ENCODE data around the gene KAT6B.

The KAT6B gene

GRCh38 chr10:75013522-75013921 lies 187.1 kb downstream of the KAT6B start:
- no peak for DNase-seq (ENCODE audit: low read depth in 2 of 2)

DNA sequence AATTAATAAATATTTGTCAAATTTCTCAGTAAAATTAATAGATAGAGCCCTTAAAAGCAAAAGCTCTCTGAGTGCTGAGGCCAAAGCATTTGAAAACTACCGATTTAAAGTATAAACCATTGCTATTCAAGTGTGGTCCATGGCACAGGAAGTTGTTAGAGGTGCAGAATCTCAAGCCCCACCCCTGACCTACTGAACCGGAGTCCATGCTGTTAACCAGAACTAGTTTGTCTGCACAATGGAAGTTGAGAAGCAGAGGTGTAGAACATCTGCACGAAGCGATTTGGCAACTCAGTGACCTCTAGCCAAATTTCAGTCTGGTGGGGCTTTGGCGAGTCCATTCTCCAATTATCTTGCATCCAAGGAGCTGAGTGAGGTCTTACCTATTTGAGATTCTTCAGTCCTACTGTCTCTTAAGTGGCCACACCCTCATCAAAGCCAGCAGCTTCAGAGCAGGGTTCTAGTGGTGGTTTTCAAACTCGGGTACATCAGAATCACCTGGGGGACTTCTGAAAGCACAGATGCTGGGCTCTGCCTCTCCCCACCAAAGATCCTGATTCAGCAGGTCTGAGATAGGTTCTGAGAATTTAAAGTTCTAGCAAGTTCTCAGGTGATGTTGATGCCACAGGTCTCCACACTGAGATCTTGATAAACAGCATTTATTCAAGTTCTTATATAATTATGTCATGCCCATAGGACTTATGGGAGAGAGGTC lies 188.3 kb downstream of the KAT6B start:
- no peak for DNase-seq (ENCODE audit: low read depth in 2 of 2)

GRCh38 chr10:75015442-75015841 lies 189.0 kb downstream of the KAT6B start:
- no peak for DNase-seq (ENCODE audit: low read depth in 2 of 2)

DNA sequence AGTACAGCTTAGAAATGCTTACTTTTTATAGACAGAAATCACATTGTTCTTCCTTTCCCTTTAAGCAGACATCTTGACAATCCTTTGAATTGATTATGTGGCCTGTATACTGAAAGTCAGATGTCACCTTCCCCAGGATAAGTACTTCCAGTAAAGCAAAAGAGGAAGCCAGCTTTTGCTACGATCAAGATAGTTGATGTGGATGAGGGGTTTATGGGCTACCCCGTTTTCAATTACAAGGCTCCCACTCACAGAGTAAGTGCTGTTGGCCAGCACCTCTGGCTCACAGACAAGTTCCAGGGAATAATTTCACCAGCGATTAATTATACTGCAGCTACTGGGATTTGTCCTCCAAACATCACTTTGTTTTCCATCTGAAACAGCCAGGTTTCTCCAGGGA lies 189.9 kb downstream of the KAT6B start:
- DNase-seq (ENCODE audit: low read depth in 2 of 2), result no peak

DNA sequence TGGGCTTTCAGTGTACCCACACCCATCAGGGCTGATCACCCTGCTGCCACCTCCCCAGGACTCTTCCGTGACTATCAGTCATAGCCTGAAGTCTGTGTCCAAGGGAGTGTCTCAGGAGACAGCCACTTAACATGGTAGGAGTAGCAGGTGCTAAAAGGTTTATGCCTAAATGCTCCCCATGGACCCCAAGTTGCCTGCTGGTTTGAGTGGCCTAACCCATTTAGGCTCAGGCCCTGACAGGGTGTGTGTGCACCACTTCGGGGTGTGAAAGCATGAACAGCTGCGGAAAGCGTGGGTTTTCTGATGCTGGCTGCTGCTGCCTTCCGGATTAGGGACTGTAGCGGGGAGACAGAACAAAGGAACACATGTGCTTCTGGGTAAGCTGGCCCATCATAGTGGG lies 191.9 kb downstream of the KAT6B start:
- no peak for DNase-seq (ENCODE audit: low read depth in 2 of 2)

- no peak for DNase-seq (ENCODE audit: low read depth in 2 of 2)
Measured at GRCh38 chr10:75018686-75019307, 192.4 kb downstream of the KAT6B start.

- no peak for DNase-seq (ENCODE audit: low read depth in 2 of 2)
Measured at GRCh38 chr10:75019370-75019769, 193.0 kb downstream of the KAT6B start.

GRCh38 chr10:75020168-75020567 lies 193.8 kb downstream of the KAT6B start:
- no peak for DNase-seq (ENCODE audit: low read depth in 2 of 2)

GRCh38 chr10:75021379-75022249 lies 195.2 kb downstream of the KAT6B start:
- DNase-seq (ENCODE audit: low read depth in 2 of 2), result no peak

DNA sequence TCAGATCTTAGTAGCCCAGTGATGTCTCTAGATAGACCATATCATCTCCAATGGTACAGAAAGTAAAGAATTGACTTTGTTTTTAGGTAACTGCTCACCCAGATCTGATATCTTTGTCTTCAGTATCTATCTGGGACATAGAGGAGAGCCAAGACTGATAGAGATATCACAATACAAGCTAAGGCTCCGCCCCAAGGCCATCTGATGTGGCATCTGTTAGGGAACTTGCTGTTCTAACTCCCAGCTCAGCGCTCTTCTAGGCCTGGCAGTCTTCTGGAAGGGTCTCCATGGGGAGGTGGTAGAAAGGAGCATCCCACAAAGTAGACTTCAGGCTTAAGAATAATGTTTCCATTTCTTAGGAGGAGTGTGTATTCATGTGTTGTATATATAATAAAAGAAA lies 196.7 kb downstream of the KAT6B start:
- no peak for DNase-seq (ENCODE audit: low read depth in 2 of 2)

DNA sequence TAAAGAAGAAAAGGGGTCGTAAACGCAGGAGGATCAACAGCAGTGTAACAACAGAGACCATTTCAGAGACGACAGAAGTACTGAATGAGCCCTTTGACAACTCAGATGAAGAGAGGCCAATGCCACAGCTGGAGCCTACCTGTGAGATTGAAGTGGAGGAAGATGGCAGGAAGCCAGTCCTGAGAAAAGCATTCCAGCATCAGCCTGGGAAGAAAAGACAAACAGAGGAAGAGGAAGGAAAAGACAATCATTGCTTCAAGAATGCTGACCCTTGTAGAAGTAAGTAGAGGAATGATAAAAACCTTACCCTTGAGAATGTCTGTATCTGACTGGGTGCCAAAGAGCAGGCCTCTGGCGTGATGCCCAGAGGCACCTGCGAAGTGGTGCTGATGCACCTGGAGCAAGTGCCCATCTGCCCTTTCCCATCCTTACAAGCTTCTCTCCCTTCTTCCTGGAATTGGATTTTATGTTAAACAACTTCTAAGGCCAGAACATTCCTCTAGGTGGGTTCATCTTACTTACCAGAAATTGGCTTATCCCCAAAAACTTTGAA lies 198.6 kb downstream of the KAT6B start:
- no peak for DNase-seq (ENCODE audit: low read depth in 2 of 2)

DNA sequence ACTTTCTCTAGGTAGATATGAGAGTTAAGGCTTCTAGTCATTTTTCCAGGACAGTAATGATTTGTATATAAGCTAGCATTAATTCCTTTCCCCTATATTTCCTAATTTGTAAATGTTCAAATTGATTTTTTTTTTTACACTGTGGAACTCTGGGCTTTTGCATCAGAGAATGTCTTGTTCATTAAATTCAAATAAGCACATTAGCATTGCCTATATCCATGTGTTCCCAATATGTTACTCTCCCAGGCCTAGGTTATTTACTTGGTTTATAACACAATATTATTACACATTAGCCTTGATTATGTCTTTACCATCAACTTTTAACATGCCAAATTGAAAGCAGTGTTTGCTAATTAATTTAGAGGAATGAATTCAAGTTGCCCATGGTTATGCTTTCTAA lies 201.6 kb downstream of the KAT6B start:
- DNase-seq (ENCODE audit: low read depth in 2 of 2), result no peak

- no peak for DNase-seq (ENCODE audit: low read depth in 2 of 2)
Measured at GRCh38 chr10:75028748-75029147, 202.3 kb downstream of the KAT6B start.

DNA sequence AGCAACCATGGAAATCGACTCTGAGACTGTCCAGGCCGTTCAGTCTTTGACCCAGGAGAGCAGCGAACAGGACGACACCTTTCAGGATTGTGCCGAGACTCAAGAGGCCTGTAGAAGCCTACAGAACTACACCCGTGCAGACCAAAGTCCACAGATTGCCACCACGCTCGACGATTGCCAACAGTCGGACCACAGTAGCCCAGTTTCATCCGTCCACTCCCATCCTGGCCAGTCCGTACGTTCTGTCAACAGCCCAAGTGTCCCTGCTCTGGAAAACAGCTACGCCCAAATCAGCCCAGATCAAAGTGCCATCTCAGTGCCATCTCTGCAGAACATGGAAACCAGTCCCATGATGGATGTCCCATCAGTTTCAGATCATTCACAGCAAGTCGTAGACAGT lies 203.0 kb downstream of the KAT6B start:
- DNase-seq (ENCODE audit: low read depth in 2 of 2), result no peak

DNA sequence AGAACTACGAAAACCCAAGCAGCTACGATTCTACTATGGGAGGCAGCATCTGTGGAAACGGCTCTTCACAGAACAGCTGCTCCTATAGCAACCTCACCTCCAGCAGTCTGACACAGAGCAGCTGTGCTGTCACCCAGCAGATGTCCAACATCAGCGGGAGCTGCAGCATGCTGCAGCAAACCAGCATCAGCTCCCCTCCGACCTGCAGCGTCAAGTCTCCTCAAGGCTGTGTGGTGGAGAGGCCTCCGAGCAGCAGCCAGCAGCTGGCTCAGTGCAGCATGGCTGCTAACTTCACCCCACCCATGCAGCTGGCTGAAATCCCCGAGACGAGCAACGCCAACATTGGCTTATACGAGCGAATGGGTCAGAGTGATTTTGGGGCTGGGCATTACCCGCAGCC lies 203.5 kb downstream of the KAT6B start:
- DNase-seq (ENCODE audit: low read depth in 2 of 2), result no peak

DNA sequence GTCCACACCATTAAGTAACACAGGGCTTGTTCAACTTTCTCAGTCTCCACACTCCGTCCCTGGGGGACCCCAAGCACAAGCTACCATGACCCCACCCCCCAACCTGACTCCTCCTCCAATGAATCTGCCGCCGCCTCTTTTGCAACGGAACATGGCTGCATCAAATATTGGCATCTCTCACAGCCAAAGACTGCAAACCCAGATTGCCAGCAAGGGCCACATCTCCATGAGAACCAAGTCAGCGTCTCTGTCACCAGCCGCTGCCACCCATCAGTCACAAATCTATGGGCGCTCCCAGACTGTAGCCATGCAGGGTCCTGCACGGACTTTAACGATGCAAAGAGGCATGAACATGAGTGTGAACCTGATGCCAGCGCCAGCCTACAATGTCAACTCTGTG lies 204.0 kb downstream of the KAT6B start:
- no peak for DNase-seq (ENCODE audit: low read depth in 2 of 2)

- no peak for DNase-seq (ENCODE audit: low read depth in 2 of 2)
Measured at GRCh38 chr10:75032119-75032518, 205.7 kb downstream of the KAT6B start.

GRCh38 chr10:75032813-75033212 lies 206.4 kb downstream of the KAT6B start:
- DNase-seq (ENCODE audit: low read depth in 2 of 2), result no peak

GRCh38 chr10:75033399-75034130 lies 207.2 kb downstream of the KAT6B start:
- DNase-seq (ENCODE audit: low read depth in 2 of 2), result no peak

- no peak for DNase-seq (ENCODE audit: low read depth in 2 of 2)
Measured at GRCh38 chr10:75034131-75034512, 207.7 kb downstream of the KAT6B start.

- DNase-seq (ENCODE audit: low read depth in 2 of 2), result no peak
Measured at GRCh38 chr10:75034714-75035258, 208.4 kb downstream of the KAT6B start.
